Measurements from ENCODE around the gene VPS13D. TPM values are rescaled to one million over a fixed set of nuclear protein-coding genes. Genes with fewer than 3 reads are reported as not detected.

The VPS13D gene
- total and polyA plus RNA-seq, 2 donors (not counting 3 experiments of a cell fraction or from before 2014, with no cell fraction given): 13.6 to 48.5 TPM

- DNase-seq (ENCODE audit: low read depth, low spot score) (no peak), FAIRE-seq (no peak)
- Histone ChIP-seq H3K36me3 (ENCODE audit: control insufficient read depth in 2 of 2, extremely low read depth in 1 of 2, insufficient read depth in 2 of 2, low read length in 2 of 2) (peaks cover 7 to 9% of the 10 kb centered on the region in 2 experiments), H3K9me3 (replicated peaks; ENCODE audit: control insufficient read depth, insufficient read depth, low read length) (no peaks in the 10 kb centered on the region), H2AFZ (ENCODE audit: low read depth, low read length) (no peak overlapping the region), H3K79me2 (ENCODE audit: control insufficient read depth, insufficient read depth, low read length) (no peaks in the 10 kb centered on the region), H3K4me2 (ENCODE audit: insufficient read depth, low read length) (no peak overlapping the region), H3K4me1 (ENCODE audit: control insufficient read depth, extremely low read depth, insufficient read depth, low read length) (no peaks in the 10 kb centered on the region), H3K9ac (replicated peaks; ENCODE audit: extremely low read depth, insufficient read depth, low read length) (no peak overlapping the region), H3K4me3 (replicated peaks in 1 of 3; ENCODE audit: insufficient read depth in 1 of 3, low read depth in 1 of 3, low read length in 3 of 3) (no peak overlapping the region), H3K9me1 (replicated peaks; ENCODE audit: control insufficient read depth, extremely low read depth, insufficient read depth, low read length) (no peaks in the 10 kb centered on the region), H3K27me3 (ENCODE audit: control insufficient read depth in 2 of 2, insufficient read depth in 2 of 2, low read length in 2 of 2) (no peaks in the 10 kb centered on the region), H4K20me1 (replicated peaks; ENCODE audit: control insufficient read depth, extremely low read depth, insufficient read depth, low read length) (no peaks in the 10 kb centered on the region), H3K27ac (ENCODE audit: insufficient read depth, low read depth, low read length) (no peak overlapping the region)
- ChIA-PET CTCF (interaction anchor here (1.0 kb wide), 1 partner anchor 260 kb away, joined by 3 read pairs; no protein-coding TSS in a partner anchor), POLR2A (no interaction called here)
- no peak for TF ChIP-seq GATA2 (IDR thresholded peaks at IDR 0.05; ENCODE audit: insufficient read depth, insufficient read length, low read depth, low read length)
- BruUV-seq (replicated peaks): no TSS peak
- intact Hi-C loops (cut with micrococcal nuclease) (no loop called here), dilution Hi-C loops (cut with MboI; ENCODE audit: extremely low pct_ligation_motif_present, low sequenced_read_pairs) (no loop called here)
These were observed 106.6 kb downstream of the VPS13D start for GRCh38 chr1:12336413-12336812.

GRCh38 chr1:12338017-12338416, 108.2 kb downstream of the VPS13D start:
- TF ChIP-seq MYC (IDR thresholded peaks at IDR 0.05; ENCODE audit: low read depth, low read length): no peak
- no peak for TF ChIP-seq FOS (IDR thresholded peaks at IDR 0.05; ENCODE audit: borderline replicate concordance, insufficient read depth, low read length)
- no peak for TF ChIP-seq POLR2A (IDR thresholded peaks at IDR 0.05; ENCODE audit: low read depth, low read length)
- TF ChIP-seq MAX (IDR thresholded peaks at IDR 0.05; ENCODE audit: insufficient read depth, insufficient read length): no peak
- Histone ChIP-seq H3K79me2 (ENCODE audit: control insufficient read depth, insufficient read depth, low read length) (no peaks in the 10 kb centered on the region), H4K20me1 (replicated peaks; ENCODE audit: control insufficient read depth, extremely low read depth, insufficient read depth, low read length) (no peaks in the 10 kb centered on the region), H3K9me3 (replicated peaks; ENCODE audit: control insufficient read depth, insufficient read depth, low read length) (no peaks in the 10 kb centered on the region), H3K36me3 (ENCODE audit: control insufficient read depth in 2 of 2, extremely low read depth in 1 of 2, insufficient read depth in 2 of 2, low read length in 2 of 2) (peaks cover 7 to 11% of the 10 kb centered on the region in 2 experiments), H3K4me2 (ENCODE audit: insufficient read depth, low read length) (no peak overlapping the region), H2AFZ (ENCODE audit: low read depth, low read length) (no peak overlapping the region), H3K27me3 (ENCODE audit: control insufficient read depth in 2 of 2, insufficient read depth in 2 of 2, low read length in 2 of 2) (no peaks in the 10 kb centered on the region), H3K4me1 (ENCODE audit: control insufficient read depth, extremely low read depth, insufficient read depth, low read length) (no peaks in the 10 kb centered on the region), H3K27ac (ENCODE audit: insufficient read depth, low read depth, low read length) (no peak overlapping the region), H3K9ac (replicated peaks; ENCODE audit: extremely low read depth, insufficient read depth, low read length) (no peak overlapping the region), H3K9me1 (replicated peaks; ENCODE audit: control insufficient read depth, extremely low read depth, insufficient read depth, low read length) (no peaks in the 10 kb centered on the region), H3K4me3 (replicated peaks in 1 of 3; ENCODE audit: insufficient read depth in 1 of 3, low read depth in 1 of 3, low read length in 3 of 3) (no peak overlapping the region)
- intact Hi-C loops (cut with micrococcal nuclease) (no loop called here), dilution Hi-C loops (cut with MboI; ENCODE audit: extremely low pct_ligation_motif_present, low sequenced_read_pairs) (no loop called here)
- FAIRE-seq (peak; percentile 42), DNase-seq (ENCODE audit: low read depth, low spot score) (no peak)
- ChIA-PET POLR2A (no interaction called here), CTCF (no interaction called here)
- no TSS peak for BruUV-seq (replicated peaks)

Measured in endothelial cell of umbilical vein (primary cell).